Neural crest cell (in vitro differentiated cells): ENCODE results near the gene DUS1L. TPM values are rescaled to one million over a fixed set of nuclear protein-coding genes. Genes with fewer than 3 reads are reported as not detected.

Experiments
- DNase-seq: peaks from one replicate; pipeline ENCODE4 v3.0.0; 2021; ENCODE audit warnings: low read depth, mixed read lengths, low spot score
- H3K27ac Mint-ChIP-seq: one replicate; pipeline ENCODE4 v1.8.0; 2021; ENCODE audit warnings: mild to moderate bottlenecking, mixed read lengths; ENCODE audit not compliant: unreplicated experiment
- H3K27me3 Mint-ChIP-seq: 2 replicates; pipeline ENCODE4 v1.8.0; 2021; ENCODE audit warnings: low read depth, mild to moderate bottlenecking, mixed read lengths
- H3K36me3 Mint-ChIP-seq: 2 replicates; pipeline ENCODE4 v1.8.0; 2021; ENCODE audit warnings: low read depth, mild to moderate bottlenecking, mixed read lengths
- H3K4me1 Mint-ChIP-seq: 2 replicates; pipeline ENCODE4 v1.8.0; 2021; ENCODE audit warnings: mixed read lengths
- H3K4me3 Mint-ChIP-seq: one replicate; pipeline ENCODE4 v1.8.0; 2021; ENCODE audit warnings: mild to moderate bottlenecking, mixed read lengths
- H3K9me3 Mint-ChIP-seq: 2 replicates; pipeline ENCODE4 v1.8.0; 2021; ENCODE audit warnings: mixed read lengths
- total RNA-seq: library from RNA; stranded (reverse); gene quantifications from 2 replicates; pipeline ENCODE4 v1.2.1, GENCODE V29; 2021
- TF ChIP-seq, protein P1 (sequence below): fragments of 200-600 bp; sonication (generic); conservative IDR thresholded peaks from 2 replicates; pipeline ENCODE4 v1.5.0; 2021; ENCODE audit warnings: antibody characterized with exemption, mild to moderate bottlenecking

DUS1L gene
- total RNA-seq, 1 donor from 2014 or later: 131 TPM

DNA sequence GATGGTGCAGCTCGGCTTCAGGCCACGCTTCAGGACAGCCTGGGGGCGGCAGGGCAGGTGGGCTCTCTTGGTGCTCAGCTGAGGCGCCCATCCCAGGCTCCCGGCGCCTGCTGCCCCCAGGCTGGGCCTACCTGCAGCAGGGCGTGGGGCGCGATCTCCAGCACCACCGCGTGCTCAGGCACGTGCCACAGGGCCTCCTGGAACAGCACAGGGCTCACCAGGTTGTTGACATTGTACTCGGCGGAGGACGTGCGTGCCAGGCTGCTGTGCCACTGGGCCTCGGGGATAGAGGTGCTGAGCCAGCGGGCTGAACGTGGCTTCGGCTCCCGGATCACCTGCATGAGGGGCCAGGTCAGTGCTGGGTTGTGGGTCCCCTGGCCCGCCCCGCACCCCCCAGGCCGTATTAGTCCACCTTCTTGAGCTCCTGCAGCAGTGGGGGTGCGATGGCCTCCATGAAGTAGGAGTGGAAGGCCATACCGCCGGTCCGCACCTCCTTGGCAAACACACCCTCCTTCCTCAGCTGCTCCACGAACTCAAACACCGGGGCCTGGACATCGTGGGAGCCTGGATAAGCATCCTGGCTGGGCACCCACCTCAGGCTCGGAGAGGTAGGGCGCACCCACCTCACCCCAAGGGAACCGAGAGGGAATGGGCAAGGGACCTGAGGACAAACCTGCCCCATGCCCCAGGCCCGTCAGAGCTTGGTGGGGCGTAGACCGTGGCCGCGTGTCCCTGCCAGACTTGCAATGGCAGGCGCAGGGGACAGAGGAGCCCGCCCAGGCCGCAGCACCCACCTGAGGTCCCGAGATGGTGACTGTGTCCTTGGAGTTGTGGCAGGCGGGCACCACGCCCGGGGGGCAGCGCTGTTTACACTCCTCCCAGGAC is 23.5 kb upstream of the DUS1L start:
- Mint-ChIP-seq H3K4me3 (no peak overlapping the region), H3K27me3 (no peaks in the 10 kb centered on the region), H3K4me1 (no peaks in the 10 kb centered on the region), H3K27ac (no peak overlapping the region), H3K36me3 (no peaks in the 10 kb centered on the region), H3K9me3 (no peaks in the 10 kb centered on the region)
- TF ChIP-seq, protein P1, sequence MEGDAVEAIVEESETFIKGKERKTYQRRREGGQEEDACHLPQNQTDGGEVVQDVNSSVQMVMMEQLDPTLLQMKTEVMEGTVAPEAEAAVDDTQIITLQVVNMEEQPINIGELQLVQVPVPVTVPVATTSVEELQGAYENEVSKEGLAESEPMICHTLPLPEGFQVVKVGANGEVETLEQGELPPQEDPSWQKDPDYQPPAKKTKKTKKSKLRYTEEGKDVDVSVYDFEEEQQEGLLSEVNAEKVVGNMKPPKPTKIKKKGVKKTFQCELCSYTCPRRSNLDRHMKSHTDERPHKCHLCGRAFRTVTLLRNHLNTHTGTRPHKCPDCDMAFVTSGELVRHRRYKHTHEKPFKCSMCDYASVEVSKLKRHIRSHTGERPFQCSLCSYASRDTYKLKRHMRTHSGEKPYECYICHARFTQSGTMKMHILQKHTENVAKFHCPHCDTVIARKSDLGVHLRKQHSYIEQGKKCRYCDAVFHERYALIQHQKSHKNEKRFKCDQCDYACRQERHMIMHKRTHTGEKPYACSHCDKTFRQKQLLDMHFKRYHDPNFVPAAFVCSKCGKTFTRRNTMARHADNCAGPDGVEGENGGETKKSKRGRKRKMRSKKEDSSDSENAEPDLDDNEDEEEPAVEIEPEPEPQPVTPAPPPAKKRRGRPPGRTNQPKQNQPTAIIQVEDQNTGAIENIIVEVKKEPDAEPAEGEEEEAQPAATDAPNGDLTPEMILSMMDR: no peak
- DNase-seq: no peak

DNA sequence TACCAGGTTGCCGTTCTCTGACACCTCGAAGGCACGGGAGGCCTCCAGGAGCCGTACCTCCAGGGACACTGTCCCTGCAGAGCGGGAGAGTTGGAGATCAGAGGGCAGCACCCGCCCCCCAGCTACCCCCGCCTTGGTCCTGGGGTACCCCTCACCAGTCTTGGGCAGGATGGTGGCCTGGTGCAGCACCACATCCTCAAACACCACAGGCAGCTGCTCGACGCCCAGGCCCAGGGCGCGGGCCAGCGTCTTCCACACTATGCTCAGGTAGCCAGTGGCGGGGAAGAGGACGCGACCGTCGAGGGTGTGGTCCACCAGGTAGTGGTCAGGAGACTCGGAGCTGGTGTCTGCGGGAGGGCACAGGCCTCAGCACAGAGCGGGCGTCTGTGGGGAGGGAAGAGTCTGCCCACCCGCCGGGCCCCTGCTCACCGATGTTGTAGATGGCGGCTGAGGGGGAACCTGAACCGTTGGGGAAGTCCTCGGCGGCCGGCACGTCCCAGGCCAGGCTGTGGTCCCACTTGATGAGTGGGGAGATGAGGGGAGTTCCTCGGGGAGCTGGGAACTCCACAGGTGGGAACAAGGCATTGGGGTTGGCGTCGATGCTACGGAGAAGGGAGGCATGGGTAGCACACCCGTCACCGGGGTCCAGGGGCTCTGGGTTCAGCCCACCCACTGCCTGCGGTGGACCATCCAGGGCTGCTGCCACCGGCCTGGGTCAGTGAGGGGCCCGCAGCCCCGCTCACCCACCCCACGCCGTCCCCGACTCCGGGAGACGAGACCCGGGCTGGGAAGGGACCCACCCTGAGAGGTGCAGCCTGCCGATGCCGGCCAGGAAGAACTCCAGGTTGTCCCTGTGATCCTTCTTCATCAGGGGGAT is 22.6 kb upstream of the DUS1L start:
- TF ChIP-seq, protein P1: no peak
- Mint-ChIP-seq H3K36me3 (no peaks in the 10 kb centered on the region), H3K9me3 (no peaks in the 10 kb centered on the region), H3K27ac (no peak overlapping the region), H3K4me1 (no peaks in the 10 kb centered on the region), H3K4me3 (no peak overlapping the region), H3K27me3 (no peaks in the 10 kb centered on the region)
- no peak for DNase-seq

DNA sequence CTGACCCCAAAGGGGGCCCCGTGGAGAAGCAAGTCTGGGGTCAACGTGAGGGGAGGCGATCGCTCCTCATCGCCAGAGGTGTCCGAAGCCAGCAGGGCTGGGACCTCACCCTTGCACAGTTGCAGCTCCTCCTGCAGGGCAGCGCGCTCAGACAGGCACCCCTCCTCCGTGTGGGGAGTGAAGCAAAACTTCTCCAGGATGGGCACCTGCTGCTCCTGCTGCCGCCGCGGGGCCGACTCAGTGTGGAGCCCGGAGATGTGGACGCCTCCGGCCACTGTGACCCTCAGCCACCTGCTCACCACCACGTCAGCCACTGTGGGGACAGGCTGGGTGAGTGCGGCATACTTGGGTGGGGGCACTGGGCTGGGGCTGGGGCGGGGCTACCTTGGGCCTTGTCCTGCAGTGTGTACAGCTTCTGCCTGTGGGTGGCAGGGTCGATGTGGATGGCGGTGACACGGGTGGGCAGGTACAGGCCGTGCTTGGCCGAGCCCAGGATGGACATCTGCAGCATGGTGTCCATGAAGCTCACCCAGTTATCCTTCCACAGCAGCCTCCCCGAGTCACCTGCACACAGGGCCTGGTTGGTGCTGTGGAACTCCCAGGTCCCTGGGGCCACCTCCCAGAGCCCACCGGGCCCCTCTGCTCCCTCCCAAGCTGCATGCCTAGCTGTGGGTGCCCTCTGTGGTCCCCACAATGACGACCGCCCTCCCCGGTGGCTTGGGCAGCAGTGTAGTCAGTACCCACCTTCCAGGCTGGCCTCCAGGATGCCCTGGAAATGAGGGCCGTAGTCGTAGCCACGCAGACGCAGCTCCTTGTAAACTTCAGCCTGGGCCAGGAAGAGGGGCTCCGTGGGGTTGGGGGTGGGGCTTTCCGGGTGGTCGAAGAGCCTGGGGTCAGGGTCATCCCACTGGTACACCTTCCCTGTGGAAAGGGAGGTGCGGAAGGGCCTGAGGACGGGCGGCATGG is 21.6 kb upstream of the DUS1L start:
- H3K36me3 Mint-ChIP-seq: no peaks in the 10 kb centered on the region
- TF ChIP-seq, protein P1: no peak
- no peaks in the 10 kb centered on the region for H3K4me1 Mint-ChIP-seq

DNA sequence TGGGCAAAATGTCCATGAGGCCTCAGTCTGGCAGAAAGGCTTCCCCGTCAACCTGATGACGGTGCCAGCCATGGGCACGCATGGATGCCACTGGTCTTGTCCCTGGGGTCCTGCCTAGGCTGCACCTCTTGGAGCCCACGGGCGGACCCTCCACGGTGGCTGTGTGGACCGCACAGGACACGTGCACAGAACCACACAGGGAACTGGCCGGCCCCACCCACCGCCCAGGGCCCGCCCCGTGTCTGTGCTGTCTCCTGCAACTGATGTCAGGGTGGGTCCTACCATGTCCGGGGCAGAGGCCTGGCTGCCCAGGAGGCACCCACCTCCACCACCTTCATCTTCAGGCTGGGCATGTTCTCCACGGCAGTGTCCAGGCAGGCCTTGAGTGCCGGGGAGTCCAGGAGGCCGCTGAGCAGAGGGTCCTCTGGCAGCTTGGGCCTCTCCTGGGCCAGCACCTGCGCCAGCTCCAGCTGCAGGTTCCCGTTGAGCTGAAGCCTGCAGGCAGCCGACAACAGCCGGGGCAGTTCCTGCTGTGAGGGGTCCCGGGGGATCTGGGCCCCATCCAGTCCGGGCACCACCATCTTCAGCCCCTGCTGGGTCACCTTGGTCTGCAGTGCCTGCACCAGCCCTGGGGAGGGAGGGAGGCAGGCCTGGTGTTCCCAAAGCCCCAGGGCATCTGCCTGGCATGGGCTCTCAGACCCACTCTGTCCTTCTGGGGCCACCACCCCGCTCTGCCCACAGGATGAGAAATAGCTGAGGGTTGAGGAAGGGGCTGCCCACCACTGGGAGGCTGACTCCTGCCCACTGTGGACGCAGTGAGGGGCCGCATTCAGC is 20.5 kb upstream of the DUS1L start:
- H3K9me3 Mint-ChIP-seq: no peaks in the 10 kb centered on the region
- H3K4me3 Mint-ChIP-seq: no peak overlapping the region
- H3K27me3 Mint-ChIP-seq: no peaks in the 10 kb centered on the region
- no peaks in the 10 kb centered on the region for H3K36me3 Mint-ChIP-seq
- DNase-seq: no peak
- H3K27ac Mint-ChIP-seq: no peak overlapping the region
- no peaks in the 10 kb centered on the region for H3K4me1 Mint-ChIP-seq
- TF ChIP-seq, protein P1: no peak

More for the DNA sequence above, 21.6 kb upstream of the DUS1L start:
- H3K27me3 Mint-ChIP-seq: no peaks in the 10 kb centered on the region
- no peaks in the 10 kb centered on the region for H3K9me3 Mint-ChIP-seq
- no peak for DNase-seq
- H3K4me3 Mint-ChIP-seq: no peak overlapping the region
- H3K27ac Mint-ChIP-seq: no peak overlapping the region
